CD4-positive, CD25-positive, alpha-beta regulatory T cell (primary cell): ENCODE measurements around the gene VSTM2L. TPM values are rescaled to one million over a fixed set of nuclear protein-coding genes. Genes with fewer than 3 reads are reported as not detected.

Experiments used
- ATAC-seq, 2 donors: fragments of 150-1000 bp; cut with Tn5 transposase; one replicate each; pipeline ENCODE4 v1.10.0; 2021; ENCODE audit warnings: low read depth in 2 of 2, moderate number of reproducible peaks in 2 of 2, moderate library complexity in 1 of 2
- DNase-seq, 3 donors: peaks; one replicate each; pipeline versions ENCODE4 v3.0.0 to v3.0.0-alpha.2; 2012 to 2022; ENCODE audit warnings: mixed read lengths in 1 of 3
- H3K27ac ChIP-seq: one replicate; pipeline ENCODE4 v1.7.0; 2013; ENCODE audit warnings: mild to moderate bottlenecking, low read length; ENCODE audit not compliant: insufficient read depth, poor library complexity, severe bottlenecking
- H3K27me3 ChIP-seq: one replicate; pipeline ENCODE4 v1.7.0; 2013; ENCODE audit warnings: low read length; ENCODE audit not compliant: control insufficient read depth, insufficient read depth
- H3K36me3 ChIP-seq: one replicate; pipeline ENCODE4 v1.7.0; 2013; ENCODE audit warnings: mild to moderate bottlenecking, low read length, moderate library complexity; ENCODE audit not compliant: control insufficient read depth, insufficient read depth
- H3K4me1 ChIP-seq: 2 replicates; pipeline ENCODE4 v1.7.0; 2013; ENCODE audit warnings: mild to moderate bottlenecking, low read length; ENCODE audit not compliant: insufficient read depth, control insufficient read depth, poor library complexity, severe bottlenecking
- H3K4me3 ChIP-seq: one replicate; pipeline ENCODE4 v1.7.0; 2013; ENCODE audit warnings: low read depth, mild to moderate bottlenecking, low read length, moderate library complexity
- H3K9me3 ChIP-seq, 2 experiments: 1 replicate in 1 of 2; 2 replicates in 1 of 2; pipeline ENCODE4 v1.7.0; 2013; ENCODE audit warnings: low read length in 2 of 2, mild to moderate bottlenecking in 1 of 2, moderate library complexity in 1 of 2; ENCODE audit not compliant: control insufficient read depth in 2 of 2
- H3K27ac Mint-ChIP-seq, 3 donors: one replicate each; pipeline ENCODE4 v1.8.0; 2020 to 2022; ENCODE audit warnings: mild to moderate bottlenecking in 3 of 3, mixed read lengths in 3 of 3, moderate library complexity in 2 of 3
- H3K27me3 Mint-ChIP-seq: one replicate; pipeline ENCODE4 v1.8.0; 2022; ENCODE audit warnings: mild to moderate bottlenecking, mixed read lengths
- H3K36me3 Mint-ChIP-seq: one replicate; pipeline ENCODE4 v1.8.0; 2020; ENCODE audit warnings: mixed read lengths
- H3K4me1 Mint-ChIP-seq, 4 donors: one replicate each; pipeline ENCODE4 v1.8.0; 2020 to 2022; ENCODE audit warnings: mixed read lengths in 4 of 4, mild to moderate bottlenecking in 1 of 4
- H3K4me3 Mint-ChIP-seq, 4 donors: one replicate each; pipeline ENCODE4 v1.8.0; 2020 to 2022; ENCODE audit warnings: mild to moderate bottlenecking in 4 of 4, mixed read lengths in 4 of 4, moderate library complexity in 3 of 4
- H3K9me3 Mint-ChIP-seq, 7 donors: one replicate each; pipeline ENCODE4 v1.8.0; 2020 to 2022; ENCODE audit warnings: mixed read lengths in 7 of 7, mild to moderate bottlenecking in 3 of 7, moderate library complexity in 2 of 7
- polyA plus RNA-seq, 4 donors: library from polyadenylated mRNA; unstranded; fragments of 300-500 nt; fragmentation: Illumina TruSeq; gene quantifications; one replicate each; pipeline ENCODE4 v1.2.3, GENCODE V29; 2021
- total RNA-seq: library from RNA; stranded (reverse); gene quantifications from one replicate; pipeline ENCODE4 v1.2.3, GENCODE V29; 2022

VSTM2L gene
- total and polyA plus RNA-seq, 5 donors from 2014 or later, result not detected

DNA sequence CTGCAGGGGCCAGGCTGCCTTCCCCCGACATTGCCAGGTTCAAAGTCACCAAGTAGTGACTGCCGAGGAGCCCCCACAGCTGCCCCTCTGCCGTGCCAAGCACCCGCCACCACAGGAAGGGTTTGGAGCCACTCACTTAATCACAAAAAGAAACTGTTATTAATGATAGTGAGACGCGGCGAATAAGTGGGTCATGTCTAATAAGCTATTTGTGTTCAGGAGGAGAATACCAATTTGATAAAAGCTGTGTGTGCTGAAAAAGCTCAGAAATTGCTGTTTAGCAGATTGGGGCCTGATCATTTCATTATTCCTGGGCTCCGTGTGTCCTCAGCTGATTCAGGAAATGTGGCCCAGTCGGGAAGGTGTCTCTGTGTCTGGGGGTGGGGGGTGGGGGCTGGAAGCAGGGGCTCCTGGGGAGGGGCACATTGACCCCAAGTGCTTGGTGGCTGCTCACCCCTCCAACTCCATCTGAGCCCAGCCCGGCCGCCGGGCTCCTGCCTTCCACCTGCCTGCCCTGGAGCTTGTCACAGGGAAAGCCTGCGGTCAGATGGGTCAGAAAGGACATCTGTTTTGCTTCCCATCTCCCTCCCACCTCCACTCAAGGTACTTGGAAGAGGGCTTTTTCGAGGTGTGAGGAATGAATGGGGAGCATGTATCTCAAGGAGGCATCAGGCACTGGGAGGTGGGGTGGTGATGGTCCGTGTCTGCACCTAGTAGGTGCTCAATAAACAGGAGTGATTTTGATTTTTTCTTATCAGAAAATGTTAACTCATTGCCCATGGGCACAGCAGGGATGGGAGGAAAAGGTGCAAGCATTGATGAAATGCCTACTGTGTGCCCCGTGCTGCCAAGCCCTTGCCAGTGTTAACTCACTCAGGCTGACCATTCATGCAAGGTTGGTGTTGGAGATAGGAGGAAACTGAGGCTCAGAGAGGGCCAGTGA, 3.0 kb downstream of the VSTM2L start:
- Histone ChIP-seq H3K4me1 (no peaks in the 10 kb centered on the region), H3K27me3 (peaks cover 7% of the 10 kb centered on the region), H3K9me3 (no peaks in the 10 kb centered on the region), H3K27ac (no peak overlapping the region), H3K4me3 (no peak overlapping the region), H3K36me3 (no peaks in the 10 kb centered on the region)
- ATAC-seq (no peak), DNase-seq (no peak)
- Mint-ChIP-seq H3K4me1 (peaks cover 0 to 19% (median 2%) of the 10 kb centered on the region in 4 donors), H3K36me3 (no peaks in the 10 kb centered on the region), H3K4me3 (no peak overlapping the region), H3K27ac (no peak overlapping the region), H3K27me3 (peaks cover 55% of the 10 kb centered on the region), H3K9me3 (peaks cover 0 to 7% (median 0%) of the 10 kb centered on the region in 7 donors)

- Histone ChIP-seq H3K27me3 (peaks cover 5% of the 10 kb centered on the region), H3K9me3 (no peaks in the 10 kb centered on the region), H3K4me1 (no peaks in the 10 kb centered on the region), H3K27ac (no peak overlapping the region), H3K36me3 (no peaks in the 10 kb centered on the region), H3K4me3 (no peak overlapping the region)
- H3K4me3 Mint-ChIP-seq, result no peak overlapping the region
- ATAC-seq (no peak), DNase-seq (no peak)
- peaks cover 0 to 15% (median under 1%) of the 10 kb centered on the region in 4 donors for H3K4me1 Mint-ChIP-seq
- H3K27ac Mint-ChIP-seq, result no peak overlapping the region
- H3K36me3 Mint-ChIP-seq, result no peaks in the 10 kb centered on the region
- H3K27me3 Mint-ChIP-seq, result peaks cover 43% of the 10 kb centered on the region
- peaks cover 0 to 4% (median 0%) of the 10 kb centered on the region in 7 donors for H3K9me3 Mint-ChIP-seq
These were observed 4.4 kb downstream of the VSTM2L start for GRCh38 chr20:37907330-37907676.

DNA sequence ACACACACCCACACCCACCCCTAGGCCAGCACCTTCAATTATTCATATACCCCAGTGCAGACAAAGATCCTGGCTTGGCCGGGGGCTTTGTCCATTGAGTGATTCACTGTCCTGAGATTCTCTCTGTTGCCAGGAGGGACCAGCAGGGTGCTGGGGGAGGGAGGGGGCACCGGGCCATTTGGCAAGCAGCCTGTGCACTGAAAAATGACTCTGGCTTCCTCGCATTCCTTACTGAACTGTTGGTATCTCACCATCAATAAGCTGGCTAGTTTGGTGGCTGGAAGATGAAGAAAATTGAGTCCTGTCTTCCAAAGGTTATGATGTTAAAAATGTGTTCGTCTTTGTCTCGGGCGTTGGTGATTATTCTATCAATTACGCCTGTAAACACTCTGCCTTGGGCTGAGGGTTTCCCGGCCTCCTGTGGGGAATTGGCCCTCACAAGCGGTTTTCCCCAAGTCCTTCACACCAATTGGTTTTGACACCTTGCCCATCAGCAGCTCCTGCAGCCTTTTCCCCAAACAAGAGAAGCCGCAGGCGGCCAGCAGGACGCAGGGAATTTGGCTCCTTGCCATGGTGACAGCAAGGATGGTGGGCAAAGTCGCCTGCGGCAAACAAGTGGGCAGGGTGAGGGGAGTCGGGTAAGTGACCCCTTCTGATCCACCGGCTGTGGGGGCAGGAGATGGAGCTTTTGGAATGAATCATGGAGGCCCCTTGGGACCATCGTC, 4.9 kb downstream of the VSTM2L start:
- no peaks in the 10 kb centered on the region for H3K4me1 ChIP-seq

GRCh38 chr20:37911261-37911660, 8.3 kb downstream of the VSTM2L start:
- H3K27me3 Mint-ChIP-seq, result peaks cover 29% of the 10 kb centered on the region
- ATAC-seq (no peak), DNase-seq (no peak)
- peaks cover 10% of the 10 kb centered on the region for H3K4me1 ChIP-seq
- H3K4me1 Mint-ChIP-seq, result peaks cover 0 to 32% (median 1%) of the 10 kb centered on the region in 4 donors
- H3K4me3 ChIP-seq, result no peak overlapping the region
- H3K27ac Mint-ChIP-seq, result no peak overlapping the region
- H3K4me3 Mint-ChIP-seq, result no peak overlapping the region
- no peaks in the 10 kb centered on the region for H3K36me3 Mint-ChIP-seq
- peaks cover 0 to 2% (median 0%) of the 10 kb centered on the region in 7 donors for H3K9me3 Mint-ChIP-seq
- no peaks in the 10 kb centered on the region for H3K36me3 ChIP-seq
- no peaks in the 10 kb centered on the region for H3K9me3 ChIP-seq
- H3K27me3 ChIP-seq, result peaks cover 1% of the 10 kb centered on the region
- H3K27ac ChIP-seq, result no peak overlapping the region

More for the DNA sequence above, 4.9 kb downstream of the VSTM2L start:
- Histone ChIP-seq H3K9me3 (no peaks in the 10 kb centered on the region), H3K27me3 (peaks cover 4% of the 10 kb centered on the region), H3K27ac (no peak overlapping the region), H3K4me3 (no peak overlapping the region), H3K36me3 (no peaks in the 10 kb centered on the region)
- no peak overlapping the region for H3K4me3 Mint-ChIP-seq
- peaks cover 0 to 3% (median 0%) of the 10 kb centered on the region in 7 donors for H3K9me3 Mint-ChIP-seq
- DNase-seq (no peak), ATAC-seq (no peak)
- H3K4me1 Mint-ChIP-seq, result peaks cover 0 to 19% (median under 1%) of the 10 kb centered on the region in 4 donors
- no peak overlapping the region for H3K27ac Mint-ChIP-seq
- H3K27me3 Mint-ChIP-seq, result peaks cover 42% of the 10 kb centered on the region
- H3K36me3 Mint-ChIP-seq, result no peaks in the 10 kb centered on the region

- Histone ChIP-seq H3K4me3 (no peak overlapping the region), H3K27ac (no peak overlapping the region), H3K36me3 (no peaks in the 10 kb centered on the region), H3K4me1 (peaks cover 10% of the 10 kb centered on the region), H3K27me3 (no peaks in the 10 kb centered on the region), H3K9me3 (no peaks in the 10 kb centered on the region)
- Mint-ChIP-seq H3K4me1 (peaks cover 0 to 36% (median 4%) of the 10 kb centered on the region in 4 donors), H3K27ac (peak overlapping the region in 2 of 3 donors; percentile 54 to 78), H3K4me3 (no peak overlapping the region), H3K27me3 (peaks cover 29% of the 10 kb centered on the region), H3K36me3 (no peaks in the 10 kb centered on the region), H3K9me3 (peaks cover 0 to 2% (median 0%) of the 10 kb centered on the region in 7 donors)
- DNase-seq (peak in 1 of 3 donors; percentile 23), ATAC-seq (no peak)
These were observed 8.9 kb downstream of the VSTM2L start for GRCh38 chr20:37911838-37912281.

GRCh38 chr20:37912874-37913273, 9.9 kb downstream of the VSTM2L start:
- H3K27me3 Mint-ChIP-seq, result peaks cover 24% of the 10 kb centered on the region
- H3K27me3 ChIP-seq, result no peaks in the 10 kb centered on the region
- no peak for ATAC-seq

DNA sequence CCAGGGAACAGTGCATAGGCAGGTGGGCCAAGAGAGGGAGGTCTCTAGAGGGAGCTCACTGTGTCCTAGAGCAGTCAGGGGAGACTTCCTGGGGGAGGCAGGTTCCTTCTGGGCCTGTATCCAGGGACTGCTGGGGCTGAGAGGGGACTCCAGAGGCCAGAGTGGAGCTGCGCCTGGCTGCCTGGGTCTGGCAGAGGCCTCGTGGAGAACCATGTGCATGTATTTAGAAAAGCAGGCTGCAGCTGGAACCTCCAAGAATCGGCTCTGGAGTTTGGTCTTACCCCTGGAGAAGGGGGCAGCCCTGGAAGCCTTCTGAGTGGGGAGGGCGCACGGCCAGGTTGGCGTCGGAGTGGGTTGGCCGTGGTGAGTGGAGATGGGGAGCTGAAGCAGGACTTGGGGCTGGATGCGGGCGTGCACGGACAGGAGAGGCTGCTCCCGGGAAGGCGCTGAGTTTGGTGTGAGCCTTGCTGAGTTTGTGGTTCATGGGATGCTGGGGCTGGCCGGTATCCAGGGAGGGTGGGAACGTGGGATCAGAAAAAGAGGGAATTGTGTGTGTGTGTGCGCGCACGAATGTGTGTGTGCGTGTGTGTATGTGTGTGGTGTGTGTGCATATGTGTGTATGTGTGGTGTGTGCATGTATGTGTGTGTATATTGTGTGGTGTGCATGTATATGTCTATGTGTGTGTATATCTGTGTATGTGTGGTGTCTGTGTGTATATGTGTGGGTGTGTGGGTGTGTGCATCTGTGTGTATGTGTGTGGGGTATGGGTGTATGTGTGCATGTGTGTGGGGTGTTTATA, 10.8 kb downstream of the VSTM2L start:
- no peak for DNase-seq
- ATAC-seq, result no peak
- Histone ChIP-seq H3K27ac (no peak overlapping the region), H3K27me3 (peaks cover 3% of the 10 kb centered on the region), H3K36me3 (no peaks in the 10 kb centered on the region), H3K4me1 (peaks cover 10% of the 10 kb centered on the region), H3K9me3 (no peaks in the 10 kb centered on the region), H3K4me3 (no peak overlapping the region)
- peaks cover 0 to 2% (median 0%) of the 10 kb centered on the region in 7 donors for H3K9me3 Mint-ChIP-seq
- H3K27ac Mint-ChIP-seq, result peak overlapping the region in 1 of 3 donors; percentile 48
- peaks cover 0 to 36% (median 4%) of the 10 kb centered on the region in 4 donors for H3K4me1 Mint-ChIP-seq
- peak overlapping the region in 1 of 4 donors; percentile 68 for H3K4me3 Mint-ChIP-seq
- H3K27me3 Mint-ChIP-seq, result peaks cover 23% of the 10 kb centered on the region
- H3K36me3 Mint-ChIP-seq, result no peaks in the 10 kb centered on the region

More at GRCh38 chr20:37912874-37913273, 9.9 kb downstream of the VSTM2L start:
- Histone ChIP-seq H3K4me3 (no peak overlapping the region), H3K36me3 (no peaks in the 10 kb centered on the region), H3K27ac (no peak overlapping the region), H3K9me3 (no peaks in the 10 kb centered on the region), H3K4me1 (peaks cover 10% of the 10 kb centered on the region)
- peak overlapping the region in 1 of 3 donors; percentile 38 for H3K27ac Mint-ChIP-seq
- no peaks in the 10 kb centered on the region for H3K36me3 Mint-ChIP-seq
- H3K9me3 Mint-ChIP-seq, result peaks cover 0 to 2% (median 0%) of the 10 kb centered on the region in 7 donors
- H3K4me1 Mint-ChIP-seq, result peaks cover 0 to 36% (median 4%) of the 10 kb centered on the region in 4 donors
- H3K4me3 Mint-ChIP-seq, result no peak overlapping the region
- no peak for DNase-seq
